GM12872 (cell line): ENCODE measurements around the gene ANKZF1.

Source experiments
- CTCF ChIP-seq: IDR thresholded peaks from 3 replicates; pipeline ENCODE4 v1.5.1; 2011; ENCODE audit warnings: low read depth, mild to moderate bottlenecking, low read length, moderate library complexity; ENCODE audit not compliant: insufficient read depth

Gene ANKZF1

GRCh38 chr2:219285894-219286425 is 56.4 kb downstream of the ANKZF1 start:
- TF ChIP-seq CTCF: no peak
